Keratinocyte (primary cell): ENCODE data around the gene INO80.

ENCODE experiments used
- EZH2 ChIP-seq: IDR thresholded peaks from one replicate; pipeline ENCODE4 v1.6.1; 2012; ENCODE audit warnings: inconsistent platforms, mild to moderate bottlenecking, low read length, moderate library complexity
- TF ChIP-seq, protein P1 (sequence below), 3 experiments: IDR thresholded peaks in 1 of 3; conservative IDR thresholded peaks in 1 of 3; optimal IDR thresholded peaks in 1 of 3; 2 replicates in 2 of 3; 3 replicates in 1 of 3; pipeline versions ENCODE3 to v1.5.1; 2011; ENCODE audit warnings: low read length in 3 of 3, mild to moderate bottlenecking in 3 of 3, moderate library complexity in 2 of 3, control low read depth in 1 of 3, inconsistent platforms in 1 of 3; ENCODE audit not compliant: insufficient read depth in 2 of 3; ENCODE audit errors: extremely low read depth in 1 of 3

DNA sequence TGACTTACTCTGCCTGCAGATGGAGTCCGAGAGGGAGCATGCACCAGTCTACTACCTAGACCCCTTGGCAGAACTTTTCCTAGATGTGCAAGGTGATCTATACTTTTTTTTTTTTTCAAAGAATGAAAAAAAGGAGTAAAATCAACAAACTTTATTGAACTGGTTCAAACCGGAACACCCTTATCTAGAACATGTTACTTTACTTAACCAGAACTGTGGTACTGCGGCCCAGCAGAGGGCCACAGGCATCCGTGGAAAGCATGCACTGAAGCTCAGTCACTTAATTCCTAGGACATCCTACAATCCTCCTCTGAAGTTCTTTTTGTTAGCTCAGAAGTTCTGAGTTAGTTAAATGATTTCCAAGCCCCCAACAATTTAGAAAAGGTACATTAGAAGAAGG is 141.2 kb downstream of the INO80 start:
- TF ChIP-seq, protein P1, sequence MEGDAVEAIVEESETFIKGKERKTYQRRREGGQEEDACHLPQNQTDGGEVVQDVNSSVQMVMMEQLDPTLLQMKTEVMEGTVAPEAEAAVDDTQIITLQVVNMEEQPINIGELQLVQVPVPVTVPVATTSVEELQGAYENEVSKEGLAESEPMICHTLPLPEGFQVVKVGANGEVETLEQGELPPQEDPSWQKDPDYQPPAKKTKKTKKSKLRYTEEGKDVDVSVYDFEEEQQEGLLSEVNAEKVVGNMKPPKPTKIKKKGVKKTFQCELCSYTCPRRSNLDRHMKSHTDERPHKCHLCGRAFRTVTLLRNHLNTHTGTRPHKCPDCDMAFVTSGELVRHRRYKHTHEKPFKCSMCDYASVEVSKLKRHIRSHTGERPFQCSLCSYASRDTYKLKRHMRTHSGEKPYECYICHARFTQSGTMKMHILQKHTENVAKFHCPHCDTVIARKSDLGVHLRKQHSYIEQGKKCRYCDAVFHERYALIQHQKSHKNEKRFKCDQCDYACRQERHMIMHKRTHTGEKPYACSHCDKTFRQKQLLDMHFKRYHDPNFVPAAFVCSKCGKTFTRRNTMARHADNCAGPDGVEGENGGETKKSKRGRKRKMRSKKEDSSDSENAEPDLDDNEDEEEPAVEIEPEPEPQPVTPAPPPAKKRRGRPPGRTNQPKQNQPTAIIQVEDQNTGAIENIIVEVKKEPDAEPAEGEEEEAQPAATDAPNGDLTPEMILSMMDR (optimal IDR thresholded peaks at IDR 0.05 in 1 of 3, IDR thresholded peaks at IDR 0.05 in 1 of 3, conservative IDR thresholded peaks at IDR 0.05 in 1 of 3; ENCODE audit: extremely low read depth in 1 of 3, insufficient read depth in 2 of 3, low read length in 3 of 3): no peak
- no peak for TF ChIP-seq EZH2
